Duodenal mucosa (tissue), 2 donors: ENCODE results near the gene SIRT2.
"Not testable (repeated sequence)": the region's sequence is repeated elsewhere in the genome, so short reads cannot be mapped to it uniquely, and the experiment has no call there.

Experiments
- H3K27ac ChIP-seq: one replicate; pipeline ENCODE4 v1.7.0; 2013; ENCODE audit warnings: low read depth, low read length
- H3K27me3 ChIP-seq, 2 donors: one replicate each; pipeline ENCODE4 v1.7.0; 2013; ENCODE audit warnings: low read length in 2 of 2, control low read depth in 1 of 2; ENCODE audit not compliant: insufficient read depth in 2 of 2, control insufficient read depth in 1 of 2
- H3K36me3 ChIP-seq, 2 donors: one replicate each; pipeline ENCODE4 v1.7.0; 2013; ENCODE audit warnings: low read length in 2 of 2, control low read depth in 1 of 2; ENCODE audit not compliant: insufficient read depth in 2 of 2, control insufficient read depth in 1 of 2
- H3K4me1 ChIP-seq, 2 donors: one replicate each; pipeline ENCODE4 v1.7.0; 2013; ENCODE audit warnings: low read length in 2 of 2, control low read depth in 1 of 2; ENCODE audit not compliant: insufficient read depth in 2 of 2, control insufficient read depth in 1 of 2
- H3K4me3 ChIP-seq, 2 donors: one replicate each; pipeline ENCODE4 v1.7.0; 2013; ENCODE audit warnings: low read length in 2 of 2, low read depth in 1 of 2
- H3K9ac ChIP-seq, 2 donors: one replicate each; pipeline ENCODE4 v1.7.0; 2013; ENCODE audit warnings: low read length in 2 of 2, low read depth in 1 of 2
- H3K9me3 ChIP-seq, 2 donors: one replicate each; pipeline ENCODE4 v1.7.0; 2013; ENCODE audit warnings: low read length in 2 of 2, control low read depth in 1 of 2; ENCODE audit not compliant: control insufficient read depth in 1 of 2

Gene SIRT2

DNA sequence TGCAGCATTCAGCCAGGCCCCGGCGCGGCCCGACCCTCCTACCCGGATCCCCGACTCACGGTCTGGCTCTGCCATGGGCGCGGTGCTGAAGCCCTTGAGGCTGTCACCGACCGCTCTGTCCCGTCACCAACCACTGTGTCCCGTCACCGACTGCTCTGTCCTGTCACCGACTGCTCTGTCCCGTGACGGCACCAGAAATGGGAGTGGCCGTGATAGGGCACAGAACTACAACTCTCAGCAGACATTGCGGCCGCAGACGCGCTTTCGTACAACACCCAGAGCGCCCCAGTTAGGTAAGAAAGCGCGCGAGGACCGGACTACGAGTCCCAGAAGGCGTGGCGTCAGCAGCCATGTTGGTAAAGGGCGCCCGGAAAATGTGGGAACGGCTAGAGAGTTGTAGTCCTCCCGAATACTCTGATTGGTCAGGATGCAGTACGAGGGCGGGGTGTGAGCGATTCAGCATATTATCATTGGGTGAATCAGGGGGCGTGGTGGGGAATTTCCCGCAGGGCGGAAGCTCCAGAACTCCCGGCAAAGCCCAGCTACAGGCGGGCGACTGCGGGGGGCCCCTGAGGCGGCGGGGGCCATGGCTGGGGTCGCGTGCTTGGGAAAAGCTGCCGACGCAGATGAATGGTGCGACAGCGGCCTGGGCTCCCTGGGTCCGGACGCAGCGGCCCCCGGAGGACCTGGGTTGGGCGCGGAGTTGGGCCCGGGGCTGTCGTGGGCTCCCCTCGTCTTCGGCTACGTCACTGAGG lies at the start of gene SIRT2, which contains the start of gene NFKBIB:
Gene SIRT2 (minus strand): TSS at position 172 of the 755 bp plus-strand sequence. CDS start 97 bp downstream, at position 75.
Gene NFKBIB (plus strand): TSS at position 523 of the 755 bp plus-strand sequence. CDS start 64 bp downstream, at position 587.
- Histone ChIP-seq H3K4me3 (peak within 1 kb of the TSS; percentile 94 to 95), H3K36me3 (peaks cover 0 to 8% of the 10 kb centered on the region in 2 donors), H3K27me3 (no peaks in the 10 kb centered on the region), H3K9ac (peak within 1 kb of the TSS; percentile 95), H3K4me1 (peaks cover 18 to 19% of the 10 kb centered on the region in 2 donors), H3K27ac (peak within 1 kb of the TSS; percentile 74), H3K9me3 (no peaks in the 10 kb centered on the region)

DNA sequence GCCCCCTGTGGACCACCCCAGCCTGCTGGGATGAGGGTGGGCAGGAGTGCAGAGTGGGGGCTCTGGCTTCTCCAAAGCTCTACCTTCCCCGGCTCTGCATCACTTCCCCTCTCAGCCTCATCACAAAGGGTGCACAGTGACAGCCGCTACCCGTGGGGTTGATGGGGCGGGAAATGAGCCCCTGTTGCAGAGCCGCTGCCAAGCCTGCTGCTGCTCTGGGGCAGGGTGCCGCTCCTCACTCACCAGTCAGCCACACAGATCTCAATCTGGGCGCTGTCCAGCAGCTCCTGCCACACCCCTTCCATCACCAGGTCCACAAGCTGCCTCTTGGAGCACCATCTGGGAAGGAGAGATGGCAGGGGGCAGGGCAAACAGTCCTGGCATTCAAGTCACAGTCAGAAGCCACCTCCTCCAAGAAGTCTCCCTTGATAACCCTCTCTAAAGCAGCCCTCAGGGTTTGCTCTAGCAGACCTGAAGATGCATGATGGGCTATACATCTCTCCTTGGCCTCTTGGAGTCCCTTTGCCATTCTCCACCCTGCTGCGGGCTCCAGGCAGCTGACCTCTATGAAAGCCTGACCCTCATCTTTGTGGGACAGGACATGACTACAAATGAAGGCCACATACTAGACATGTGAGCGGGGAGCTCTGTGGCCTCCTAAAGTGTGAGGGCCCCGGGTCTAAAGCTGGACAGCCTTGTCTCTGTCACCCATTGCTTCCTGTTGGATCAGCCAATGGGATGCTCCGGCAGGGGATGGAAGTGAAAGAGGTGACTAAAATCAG lies 47.0 kb upstream of the SIRT2 start:
- H3K9ac ChIP-seq: no peak overlapping the region
- no peaks in the 10 kb centered on the region for H3K9me3 ChIP-seq
- H3K27ac ChIP-seq: no peak overlapping the region
- no peaks in the 10 kb centered on the region for H3K36me3 ChIP-seq
- H3K27me3 ChIP-seq: no peaks in the 10 kb centered on the region
- no peak overlapping the region for H3K4me3 ChIP-seq
- H3K4me1 ChIP-seq: peaks cover 7 to 8% of the 10 kb centered on the region in 2 donors

GRCh38 chr19:38945562-38946228 lies 46.3 kb upstream of the SIRT2 start:
- Histone ChIP-seq H3K36me3 (no peaks in the 10 kb centered on the region), H3K4me3 (no peak overlapping the region), H3K27me3 (no peaks in the 10 kb centered on the region), H3K27ac (no peak overlapping the region), H3K4me1 (peaks cover 7 to 8% of the 10 kb centered on the region in 2 donors), H3K9me3 (no peaks in the 10 kb centered on the region), H3K9ac (no peak overlapping the region)

- no peak overlapping the region for H3K4me3 ChIP-seq
- no peak overlapping the region for H3K9ac ChIP-seq
- H3K36me3 ChIP-seq: no peaks in the 10 kb centered on the region
- H3K27me3 ChIP-seq: no peaks in the 10 kb centered on the region
- H3K9me3 ChIP-seq: no peaks in the 10 kb centered on the region
- no peak overlapping the region for H3K27ac ChIP-seq
- H3K4me1 ChIP-seq: peaks cover 1 to 2% of the 10 kb centered on the region in 2 donors
These were observed 45.6 kb upstream of the SIRT2 start for GRCh38 chr19:38944981-38945506.

DNA sequence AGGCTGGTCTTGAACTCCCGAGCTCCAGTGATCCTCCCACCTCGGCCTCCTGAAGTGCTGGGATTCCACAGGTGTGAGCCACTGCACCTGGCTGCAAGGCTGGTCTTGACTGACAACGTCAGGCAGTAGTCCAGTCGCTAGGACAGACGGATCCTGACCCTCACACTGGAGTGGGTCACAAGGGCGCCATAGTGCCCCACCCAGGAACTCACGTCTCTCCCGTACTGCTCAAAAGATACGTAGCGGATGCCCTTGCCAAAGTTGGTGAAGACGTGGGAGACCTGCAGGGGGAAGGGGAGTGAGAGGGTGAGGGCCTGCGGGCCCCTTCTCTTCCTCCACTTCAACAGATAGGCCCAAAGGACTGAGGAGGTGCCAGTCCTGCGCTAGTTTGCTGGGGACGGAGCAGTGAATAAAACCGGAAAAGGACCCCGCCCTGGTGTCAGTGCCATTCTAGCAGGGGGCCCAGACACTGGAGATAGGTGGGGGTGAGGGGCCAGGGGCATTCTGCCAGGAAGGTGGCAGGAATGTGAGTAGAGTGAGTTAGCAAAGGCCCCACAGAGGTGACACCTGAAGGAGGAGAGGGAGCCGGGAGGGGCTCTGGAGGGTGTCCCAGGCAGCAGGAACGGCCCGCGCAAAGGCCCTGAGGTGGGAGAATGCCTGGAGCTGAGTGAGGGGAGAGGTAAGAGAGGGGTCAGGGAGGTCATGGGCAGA lies 43.2 kb upstream of the SIRT2 start:
- Histone ChIP-seq H3K4me1 (no peaks in the 10 kb centered on the region), H3K27ac (no peak overlapping the region), H3K27me3 (no peaks in the 10 kb centered on the region), H3K4me3 (no peak overlapping the region), H3K9me3 (no peaks in the 10 kb centered on the region), H3K36me3 (no peaks in the 10 kb centered on the region), H3K9ac (no peak overlapping the region)

GRCh38 chr19:38941979-38942378 lies 42.6 kb upstream of the SIRT2 start:
- Histone ChIP-seq H3K9ac (no peak overlapping the region), H3K4me1 (no peaks in the 10 kb centered on the region), H3K9me3 (no peaks in the 10 kb centered on the region), H3K36me3 (no peaks in the 10 kb centered on the region), H3K4me3 (no peak overlapping the region), H3K27ac (no peak overlapping the region), H3K27me3 (no peaks in the 10 kb centered on the region)

DNA sequence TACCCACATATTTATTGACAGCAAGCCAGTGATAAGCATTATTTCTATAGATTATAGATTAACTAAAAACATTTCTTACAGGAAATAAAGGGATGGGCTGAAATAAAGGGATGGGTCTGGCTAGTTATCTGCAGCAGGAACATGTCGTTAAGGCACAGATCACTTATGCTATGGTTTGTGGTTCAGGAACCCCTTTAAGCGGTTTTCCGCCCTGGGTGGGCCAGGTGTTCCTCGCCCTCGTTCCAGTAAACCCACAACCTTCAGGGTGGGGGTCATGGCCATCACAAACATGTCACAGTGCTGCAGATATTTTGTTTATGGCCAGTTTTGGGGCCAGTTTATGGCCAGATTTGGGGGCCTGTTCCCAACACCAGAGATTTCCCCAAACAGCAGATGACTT lies 42.0 kb upstream of the SIRT2 start:
- not testable (repeated sequence) for H3K27ac ChIP-seq

GRCh38 chr19:38939957-38940356 lies 40.5 kb upstream of the SIRT2 start:
- no peak overlapping the region for H3K27ac ChIP-seq
- no peaks in the 10 kb centered on the region for H3K27me3 ChIP-seq
- H3K4me3 ChIP-seq: no peak overlapping the region
- H3K9me3 ChIP-seq: peaks cover 0 to under 1% of the 10 kb centered on the region in 2 donors
- no peaks in the 10 kb centered on the region for H3K4me1 ChIP-seq
- H3K9ac ChIP-seq: no peak overlapping the region
- H3K36me3 ChIP-seq: peaks cover 0 to under 1% of the 10 kb centered on the region in 2 donors

More for the DNA sequence above, 42.0 kb upstream of the SIRT2 start:
- not testable (repeated sequence) for H3K4me3 ChIP-seq, H3K27me3 ChIP-seq, H3K9ac ChIP-seq, H3K4me1 ChIP-seq, H3K9me3 ChIP-seq, H3K36me3 ChIP-seq

GRCh38 chr19:38933544-38933943 lies 34.1 kb upstream of the SIRT2 start:
- no peaks in the 10 kb centered on the region for H3K27me3 ChIP-seq
- H3K36me3 ChIP-seq: peaks cover 6 to 15% of the 10 kb centered on the region in 2 donors
- H3K9me3 ChIP-seq: peaks cover 0 to 4% of the 10 kb centered on the region in 2 donors
- no peak overlapping the region for H3K9ac ChIP-seq
- no peak overlapping the region for H3K4me3 ChIP-seq
- H3K27ac ChIP-seq: no peak overlapping the region
- peaks cover 11 to 17% of the 10 kb centered on the region in 2 donors for H3K4me1 ChIP-seq
